ENCODE results near the gene CNDP1. TPM values are rescaled to one million over a fixed set of nuclear protein-coding genes. Genes with fewer than 3 reads are reported as not detected.

Gene CNDP1
- total and polyA plus RNA-seq, 7 experiments from 2014 or later, result 0.12 to 0.34 (median 0.19) TPM; not detected in 4

DNA sequence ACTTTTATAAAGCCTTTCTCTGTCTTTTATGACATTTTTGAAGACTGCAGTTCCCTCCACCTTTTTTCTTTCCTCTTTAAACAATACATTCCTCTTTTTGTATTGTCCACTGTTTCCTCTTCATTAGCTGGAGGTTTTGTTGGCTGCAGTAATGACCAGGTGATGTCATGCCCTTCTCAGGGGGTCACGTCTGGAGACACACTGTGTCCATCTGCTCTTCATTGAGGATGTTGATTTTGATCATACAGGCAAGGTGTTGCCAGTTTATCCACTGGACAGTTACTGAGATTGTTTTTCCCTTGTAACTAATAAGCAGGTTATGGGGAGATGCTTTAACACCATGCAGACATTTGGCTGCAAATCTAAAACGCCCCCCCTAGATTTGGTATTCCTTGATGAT is 83.2 kb downstream of the CNDP1 start:
- no peaks in the 10 kb centered on the region for H3K27me3 Mint-ChIP-seq
- ChIA-PET POLR2A (no interaction called here), CTCF (no interaction called here)
- Histone ChIP-seq H3K27me3 (ENCODE audit: control insufficient read depth in 2 of 2, insufficient read depth in 2 of 2, low read length in 2 of 2) (no peaks in the 10 kb centered on the region), H3K4me1 (ENCODE audit: control insufficient read depth in 2 of 2, insufficient read depth in 2 of 2, low read length in 2 of 2) (peaks cover 0 to 9% of the 10 kb centered on the region in 2 donors), H3K4me3 (ENCODE audit: low read length) (no peak overlapping the region), H3K27ac (ENCODE audit: low read depth, low read length) (no peak overlapping the region), H3K36me3 (ENCODE audit: control insufficient read depth in 2 of 3, insufficient read depth in 3 of 3, low read length in 3 of 3) (no peaks in the 10 kb centered on the region), H3K9me3 (ENCODE audit: control insufficient read depth in 2 of 3, low read length in 3 of 3) (no peaks in the 10 kb centered on the region)
- peaks cover 0 to 7% (median 0%) of the 10 kb centered on the region in 11 donors for H3K9me3 Mint-ChIP-seq
- intact Hi-C loops (cut with micrococcal nuclease), result no loop called here
- DNase-seq (no peak), ATAC-seq (no peak)
- H3K36me3 Mint-ChIP-seq, result no peaks in the 10 kb centered on the region
- H3K4me3 Mint-ChIP-seq, result no peak overlapping the region
- H3K4me1 Mint-ChIP-seq, result peaks cover 2 to 25% (median 10%) of the 10 kb centered on the region in 7 donors
- H3K27ac Mint-ChIP-seq, result no peak overlapping the region

GRCh38 chr18:74622072-74622471 is 87.8 kb downstream of the CNDP1 start:
- no peak for ATAC-seq

GRCh38 chr18:74623047-74623816 is 88.9 kb downstream of the CNDP1 start:
- H3K27me3 ChIP-seq (ENCODE audit: control insufficient read depth in 2 of 2, insufficient read depth in 2 of 2, low read length in 2 of 2), result no peaks in the 10 kb centered on the region

More at GRCh38 chr18:74622072-74622471, 87.8 kb downstream of the CNDP1 start:
- no peaks in the 10 kb centered on the region for H3K36me3 Mint-ChIP-seq
- ChIA-PET POLR2A (no interaction called here), CTCF (interaction anchor here (0.7 kb wide), 2 partner anchors 10 to 30 kb away, joined by 3 to 4 read pairs; no protein-coding TSS in a partner anchor)
- Histone ChIP-seq H3K9me3 (ENCODE audit: control insufficient read depth in 2 of 3, low read length in 3 of 3) (no peaks in the 10 kb centered on the region), H3K27me3 (ENCODE audit: control insufficient read depth in 2 of 2, insufficient read depth in 2 of 2, low read length in 2 of 2) (no peaks in the 10 kb centered on the region), H3K4me1 (ENCODE audit: control insufficient read depth in 2 of 2, insufficient read depth in 2 of 2, low read length in 2 of 2) (peaks cover 3 to 9% of the 10 kb centered on the region in 2 donors), H3K27ac (ENCODE audit: low read depth, low read length) (no peak overlapping the region), H3K36me3 (ENCODE audit: control insufficient read depth in 2 of 3, insufficient read depth in 3 of 3, low read length in 3 of 3) (no peaks in the 10 kb centered on the region), H3K4me3 (ENCODE audit: low read length) (no peak overlapping the region)
- no peaks in the 10 kb centered on the region for H3K9me3 Mint-ChIP-seq
- intact Hi-C loops (cut with micrococcal nuclease), result loop anchor here (2.0 to 5.0 kb wide), 2 partner anchors 340 to 857 kb away; no protein-coding TSS in a partner anchor
- peaks cover 2 to 24% (median 8%) of the 10 kb centered on the region in 7 donors for H3K4me1 Mint-ChIP-seq
- H3K27me3 Mint-ChIP-seq, result no peaks in the 10 kb centered on the region
- DNase-seq, result no peak
- H3K27ac Mint-ChIP-seq, result no peak overlapping the region
- no peak overlapping the region for H3K4me3 Mint-ChIP-seq

GRCh38 chr18:74624466-74624865 is 90.2 kb downstream of the CNDP1 start:
- Histone ChIP-seq H3K9me3 (ENCODE audit: control insufficient read depth in 2 of 3, low read length in 3 of 3) (no peaks in the 10 kb centered on the region), H3K4me3 (ENCODE audit: low read length) (no peak overlapping the region), H3K27me3 (ENCODE audit: control insufficient read depth in 2 of 2, insufficient read depth in 2 of 2, low read length in 2 of 2) (no peaks in the 10 kb centered on the region), H3K36me3 (ENCODE audit: control insufficient read depth in 2 of 3, insufficient read depth in 3 of 3, low read length in 3 of 3) (no peaks in the 10 kb centered on the region), H3K27ac (ENCODE audit: low read depth, low read length) (no peak overlapping the region), H3K4me1 (ENCODE audit: control insufficient read depth in 2 of 2, insufficient read depth in 2 of 2, low read length in 2 of 2) (peaks cover 3 to 11% of the 10 kb centered on the region in 2 donors)
- DNase-seq (no peak), ATAC-seq (no peak)
- Mint-ChIP-seq H3K4me1 (peaks cover 10 to 28% (median 14%) of the 10 kb centered on the region in 7 donors), H3K27ac (no peak overlapping the region), H3K9me3 (no peaks in the 10 kb centered on the region), H3K27me3 (no peaks in the 10 kb centered on the region), H3K36me3 (peaks cover 0 to 5% (median 0%) of the 10 kb centered on the region in 5 donors), H3K4me3 (no peak overlapping the region)
- intact Hi-C loops (cut with micrococcal nuclease), result loop anchor here in 1 of 2 donors (5.0 kb wide), 1 partner anchor 338 kb away; no protein-coding TSS in a partner anchor
- ChIA-PET POLR2A (interaction anchor here (1.3 kb wide), 1 partner anchor 8 kb away, joined by 5 read pairs; no protein-coding TSS in a partner anchor), CTCF (interaction anchor here (0.7 to 1.3 kb wide), 9 partner anchors 8 to 592 kb away, joined by 3 to 6 read pairs (median 4); no protein-coding TSS in a partner anchor)

More at GRCh38 chr18:74623047-74623816, 88.9 kb downstream of the CNDP1 start:
- Mint-ChIP-seq H3K36me3 (no peaks in the 10 kb centered on the region), H3K4me3 (no peak overlapping the region), H3K9me3 (no peaks in the 10 kb centered on the region), H3K4me1 (peaks cover 6 to 28% (median 13%) of the 10 kb centered on the region in 7 donors), H3K27ac (no peak overlapping the region), H3K27me3 (no peaks in the 10 kb centered on the region)
- H3K9me3 ChIP-seq (ENCODE audit: control insufficient read depth in 2 of 3, low read length in 3 of 3), result no peaks in the 10 kb centered on the region
- ChIA-PET CTCF (interaction anchor here (0.7 to 1.3 kb wide), 10 partner anchors 9 to 856 kb away, joined by 3 to 6 read pairs (median 4); no protein-coding TSS in a partner anchor), POLR2A (interaction anchor here (1.0 to 1.3 kb wide), 2 partner anchors 9 to 25 kb away, joined by 3 to 5 read pairs; no protein-coding TSS in a partner anchor)
- no peak overlapping the region for H3K4me3 ChIP-seq (ENCODE audit: low read length)
- DNase-seq, result peak in 7 of 9 donors; percentile 16 to 62 (median 48)
- peaks cover 3 to 9% of the 10 kb centered on the region in 2 donors for H3K4me1 ChIP-seq (ENCODE audit: control insufficient read depth in 2 of 2, insufficient read depth in 2 of 2, low read length in 2 of 2)
- ATAC-seq, result peak; percentile 52
- H3K36me3 ChIP-seq (ENCODE audit: control insufficient read depth in 2 of 3, insufficient read depth in 3 of 3, low read length in 3 of 3), result no peaks in the 10 kb centered on the region
- intact Hi-C loops (cut with micrococcal nuclease), result loop anchor here (1.0 to 5.0 kb wide), 6 partner anchors 29 to 856 kb away; no protein-coding TSS in a partner anchor
- no peak overlapping the region for H3K27ac ChIP-seq (ENCODE audit: low read depth, low read length)

DNA sequence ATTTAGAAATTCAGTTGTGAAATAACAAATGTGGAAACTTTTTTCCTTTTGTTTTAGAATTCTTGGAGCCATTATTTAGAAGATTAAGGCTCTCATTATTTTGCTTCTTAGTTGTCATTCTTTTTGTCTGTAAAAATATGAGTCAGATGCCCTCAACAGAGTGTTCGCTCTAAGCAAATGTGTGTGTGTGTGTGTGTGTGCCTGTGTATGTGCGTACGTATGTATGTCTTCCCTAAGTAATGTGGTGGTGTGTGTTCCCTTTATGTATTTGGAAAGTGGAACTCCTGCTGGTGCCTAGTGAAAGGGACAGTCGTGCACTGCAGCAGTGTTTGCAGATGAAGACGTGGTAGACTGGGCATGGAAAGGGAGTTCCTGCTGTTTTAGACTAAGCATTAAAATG is 90.9 kb downstream of the CNDP1 start:
- ATAC-seq (no peak), DNase-seq (no peak)
- no peak overlapping the region for H3K4me3 ChIP-seq (ENCODE audit: low read length)
- no peaks in the 10 kb centered on the region for H3K36me3 ChIP-seq (ENCODE audit: control insufficient read depth in 2 of 3, insufficient read depth in 3 of 3, low read length in 3 of 3)
- no peaks in the 10 kb centered on the region for H3K27me3 ChIP-seq (ENCODE audit: control insufficient read depth in 2 of 2, insufficient read depth in 2 of 2, low read length in 2 of 2)
- H3K4me3 Mint-ChIP-seq, result no peak overlapping the region
- peak overlapping the region in 2 of 9 donors; percentile 58 to 66 for H3K27ac Mint-ChIP-seq
- CTCF ChIA-PET, result no interaction called here
- POLR2A ChIA-PET, result no interaction called here
- no peaks in the 10 kb centered on the region for H3K9me3 ChIP-seq (ENCODE audit: control insufficient read depth in 2 of 3, low read length in 3 of 3)
- no peaks in the 10 kb centered on the region for H3K27me3 Mint-ChIP-seq
- H3K27ac ChIP-seq (ENCODE audit: low read depth, low read length), result no peak overlapping the region
- no peaks in the 10 kb centered on the region for H3K9me3 Mint-ChIP-seq
- peaks cover 0 to 5% (median 0%) of the 10 kb centered on the region in 5 donors for H3K36me3 Mint-ChIP-seq
- peaks cover 3 to 12% of the 10 kb centered on the region in 2 donors for H3K4me1 ChIP-seq (ENCODE audit: control insufficient read depth in 2 of 2, insufficient read depth in 2 of 2, low read length in 2 of 2)
- intact Hi-C loops (cut with micrococcal nuclease), result no loop called here
- peaks cover 10 to 33% (median 20%) of the 10 kb centered on the region in 7 donors for H3K4me1 Mint-ChIP-seq

DNA sequence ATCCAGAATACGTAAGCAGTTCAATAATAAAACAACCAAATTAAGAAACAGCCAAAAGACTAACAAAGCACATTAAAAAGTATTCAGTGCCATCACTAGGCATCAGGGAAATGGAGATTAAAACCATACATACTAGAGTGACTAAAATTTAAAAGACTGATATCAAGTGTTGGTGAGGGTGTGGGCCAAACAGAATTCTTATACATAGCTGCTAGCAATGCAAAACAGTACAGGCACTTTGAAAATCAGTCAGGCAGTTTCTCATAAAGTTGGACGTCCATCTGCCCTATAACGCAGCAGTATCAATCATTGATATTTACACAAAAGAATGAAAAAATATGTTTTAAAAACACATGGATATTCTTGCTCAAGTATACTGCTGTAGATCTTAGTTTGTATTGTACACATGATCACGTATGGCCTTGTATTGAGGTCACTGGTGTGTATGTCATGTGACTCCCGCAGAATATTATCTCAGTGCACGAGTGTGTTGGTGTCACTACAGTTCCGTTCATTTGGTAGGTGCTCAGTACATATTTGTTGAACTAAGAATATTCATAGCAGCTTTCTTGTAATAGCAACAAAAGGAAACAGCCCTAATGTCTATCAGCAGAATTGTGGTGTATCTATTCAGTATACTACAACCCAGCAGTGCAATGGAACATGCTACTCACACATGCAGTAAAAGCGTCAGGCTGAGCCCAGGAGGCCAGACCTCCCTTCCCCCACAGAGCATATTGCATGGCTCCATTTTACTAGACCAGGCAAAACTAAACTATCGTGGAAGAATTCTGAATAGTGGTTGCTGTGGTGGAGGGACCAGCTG is 92.0 kb downstream of the CNDP1 start:
- peak overlapping the region in 3 of 9 donors; percentile 16 to 58 (median 48) for H3K27ac Mint-ChIP-seq
- H3K27me3 Mint-ChIP-seq, result no peaks in the 10 kb centered on the region
- Histone ChIP-seq H3K9me3 (ENCODE audit: control insufficient read depth in 2 of 3, low read length in 3 of 3) (no peaks in the 10 kb centered on the region), H3K27ac (ENCODE audit: low read depth, low read length) (no peak overlapping the region), H3K36me3 (ENCODE audit: control insufficient read depth in 2 of 3, insufficient read depth in 3 of 3, low read length in 3 of 3) (no peaks in the 10 kb centered on the region), H3K4me3 (ENCODE audit: low read length) (no peak overlapping the region), H3K27me3 (ENCODE audit: control insufficient read depth in 2 of 2, insufficient read depth in 2 of 2, low read length in 2 of 2) (no peaks in the 10 kb centered on the region), H3K4me1 (ENCODE audit: control insufficient read depth in 2 of 2, insufficient read depth in 2 of 2, low read length in 2 of 2) (peaks cover 11 to 22% of the 10 kb centered on the region in 2 donors)
- H3K4me3 Mint-ChIP-seq, result no peak overlapping the region
- POLR2A ChIA-PET, result no interaction called here
- intact Hi-C loops (cut with micrococcal nuclease), result no loop called here
- DNase-seq (no peak), ATAC-seq (no peak)
- peaks cover 0 to 5% (median 0%) of the 10 kb centered on the region in 5 donors for H3K36me3 Mint-ChIP-seq
- peaks cover 19 to 43% (median 26%) of the 10 kb centered on the region in 7 donors for H3K4me1 Mint-ChIP-seq
- CTCF ChIA-PET, result no interaction called here
- no peaks in the 10 kb centered on the region for H3K9me3 Mint-ChIP-seq

Data from naive thymus-derived CD4-positive, alpha-beta T cell (primary cell).